Measurements from ENCODE around the gene PMPCA.

Gene PMPCA

GRCh38 chr9:136367296-136368145, 42.9 kb upstream of the PMPCA start:
- ChIA-PET POLR2A (interaction anchor here (1.6 kb wide), 1 partner anchor 7 kb away, joined by 5 read pairs; no protein-coding TSS in a partner anchor), CTCF (interaction anchor here (1.3 kb wide), 1 partner anchor 55 kb away, joined by 3 read pairs; no protein-coding TSS in a partner anchor)
- TF ChIP-seq, protein P1, sequence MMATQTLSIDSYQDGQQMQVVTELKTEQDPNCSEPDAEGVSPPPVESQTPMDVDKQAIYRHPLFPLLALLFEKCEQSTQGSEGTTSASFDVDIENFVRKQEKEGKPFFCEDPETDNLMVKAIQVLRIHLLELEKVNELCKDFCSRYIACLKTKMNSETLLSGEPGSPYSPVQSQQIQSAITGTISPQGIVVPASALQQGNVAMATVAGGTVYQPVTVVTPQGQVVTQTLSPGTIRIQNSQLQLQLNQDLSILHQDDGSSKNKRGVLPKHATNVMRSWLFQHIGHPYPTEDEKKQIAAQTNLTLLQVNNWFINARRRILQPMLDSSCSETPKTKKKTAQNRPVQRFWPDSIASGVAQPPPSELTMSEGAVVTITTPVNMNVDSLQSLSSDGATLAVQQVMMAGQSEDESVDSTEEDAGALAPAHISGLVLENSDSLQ (IDR thresholded peaks at IDR 0.05), result no peak
- TF ChIP-seq TARDBP (IDR thresholded peaks at IDR 0.05) (no peak), NFRKB (IDR thresholded peaks at IDR 0.05) (no peak), ARNT (IDR thresholded peaks at IDR 0.05) (no peak), BHLHE40 (IDR thresholded peaks at IDR 0.05; ENCODE audit: borderline replicate concordance) (no peak), FOXK2 (IDR thresholded peaks at IDR 0.05) (no peak), ELF4 (IDR thresholded peaks at IDR 0.05) (no peak), FOXA1 (IDR thresholded peaks at IDR 0.05) (no peak), SUZ12 (IDR thresholded peaks at IDR 0.05) (no peak), LEF1 (IDR thresholded peaks at IDR 0.05; ENCODE audit: borderline replicate concordance) (no peak)
- DNase-seq (ENCODE audit: extremely low spot score), result no peak

DNA sequence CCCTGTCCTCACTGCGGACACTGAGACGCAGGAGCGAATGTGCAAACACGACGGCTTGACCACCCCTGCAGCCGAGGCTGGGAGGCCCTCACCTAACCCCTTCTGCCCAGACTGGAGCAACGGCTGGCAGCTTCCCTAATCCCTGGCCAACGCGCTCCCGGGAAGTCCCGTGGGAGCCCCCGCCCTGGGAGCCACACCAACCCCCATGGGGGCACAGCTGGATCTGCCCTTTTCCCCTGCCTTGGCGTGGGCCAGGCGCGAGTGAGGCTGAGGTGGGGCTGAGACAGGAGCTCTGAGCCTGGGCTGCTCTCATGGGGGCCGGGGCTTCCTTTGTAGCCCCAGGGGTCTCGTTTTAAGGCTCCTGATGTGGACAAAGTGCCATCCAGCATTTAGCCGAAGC, 42.3 kb upstream of the PMPCA start:
- TF ChIP-seq NFRKB (IDR thresholded peaks at IDR 0.05) (no peak), FOXM1 (IDR thresholded peaks at IDR 0.05; ENCODE audit: borderline replicate concordance) (no peak), HDGF (IDR thresholded peaks at IDR 0.05; ENCODE audit: borderline replicate concordance) (no peak), SUZ12 (IDR thresholded peaks at IDR 0.05) (no peak), TARDBP (IDR thresholded peaks at IDR 0.05) (no peak), ZNF384 (IDR thresholded peaks at IDR 0.05) (no peak), L3MBTL2 (conservative IDR thresholded peaks at IDR 0.05) (no peak), SP1 (IDR thresholded peaks at IDR 0.05) (no peak), CTBP1 (IDR thresholded peaks at IDR 0.05; ENCODE audit: borderline replicate concordance) (no peak), LEF1 (IDR thresholded peaks at IDR 0.05; ENCODE audit: borderline replicate concordance) (no peak), FOXK2 (IDR thresholded peaks at IDR 0.05) (no peak), BHLHE40 (IDR thresholded peaks at IDR 0.05; ENCODE audit: borderline replicate concordance) (no peak), FOXA1 (IDR thresholded peaks at IDR 0.05) (no peak)
- TF ChIP-seq, protein P1 (IDR thresholded peaks at IDR 0.05), result no peak
- no peak for DNase-seq (ENCODE audit: extremely low spot score)
- ChIA-PET POLR2A (no interaction called here), CTCF (no interaction called here)

DNA sequence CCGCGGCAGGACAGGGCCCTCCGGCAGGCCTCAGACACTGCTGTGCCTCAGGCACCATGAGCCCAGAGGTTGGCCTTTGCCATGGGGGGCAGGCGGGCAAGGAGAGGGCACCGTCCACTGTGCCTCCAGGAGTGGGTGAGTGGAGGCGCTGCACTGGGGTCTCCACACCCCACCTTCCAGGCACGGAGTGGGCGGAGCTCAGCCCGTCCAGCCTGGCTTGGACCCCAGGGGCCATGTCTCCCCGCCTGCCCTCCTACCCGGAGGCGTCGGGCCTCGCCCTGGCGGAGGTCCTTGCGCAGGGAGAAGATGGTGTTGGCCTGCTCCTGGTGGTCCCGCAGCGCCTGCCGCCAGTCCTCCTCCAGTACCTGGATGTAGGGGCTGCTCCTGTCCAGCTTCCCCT, 40.4 kb upstream of the PMPCA start:
- no peak for DNase-seq (ENCODE audit: extremely low spot score)
- CTCF ChIA-PET, result no interaction called here
- POLR2A ChIA-PET, result no interaction called here
- TF ChIP-seq ZNF384 (IDR thresholded peaks at IDR 0.05) (no peak), FOXA1 (IDR thresholded peaks at IDR 0.05) (no peak), HDGF (IDR thresholded peaks at IDR 0.05; ENCODE audit: borderline replicate concordance) (no peak), NFRKB (IDR thresholded peaks at IDR 0.05) (no peak), ELF4 (IDR thresholded peaks at IDR 0.05) (no peak), L3MBTL2 (conservative IDR thresholded peaks at IDR 0.05) (no peak), TARDBP (IDR thresholded peaks at IDR 0.05) (no peak), SUZ12 (IDR thresholded peaks at IDR 0.05) (no peak), LEF1 (IDR thresholded peaks at IDR 0.05; ENCODE audit: borderline replicate concordance) (no peak)

GRCh38 chr9:136370687-136371532, 39.5 kb upstream of the PMPCA start:
- ChIA-PET POLR2A (no interaction called here), CTCF (no interaction called here)
- TF ChIP-seq L3MBTL2 (conservative IDR thresholded peaks at IDR 0.05) (no peak), FOXA1 (IDR thresholded peaks at IDR 0.05) (no peak), TARDBP (IDR thresholded peaks at IDR 0.05) (no peak), SP1 (IDR thresholded peaks at IDR 0.05) (no peak), ARNT (IDR thresholded peaks at IDR 0.05) (no peak), ZNF384 (IDR thresholded peaks at IDR 0.05) (no peak), FOXK2 (IDR thresholded peaks at IDR 0.05) (no peak), ELF4 (IDR thresholded peaks at IDR 0.05) (no peak), LEF1 (IDR thresholded peaks at IDR 0.05; ENCODE audit: borderline replicate concordance) (no peak), FOXM1 (IDR thresholded peaks at IDR 0.05; ENCODE audit: borderline replicate concordance) (no peak), BHLHE40 (IDR thresholded peaks at IDR 0.05; ENCODE audit: borderline replicate concordance) (no peak), NFRKB (IDR thresholded peaks at IDR 0.05) (no peak), CTBP1 (IDR thresholded peaks at IDR 0.05; ENCODE audit: borderline replicate concordance) (no peak), HDGF (IDR thresholded peaks at IDR 0.05; ENCODE audit: borderline replicate concordance) (no peak), SUZ12 (IDR thresholded peaks at IDR 0.05) (no peak)
- TF ChIP-seq, protein P1 (IDR thresholded peaks at IDR 0.05), result no peak
- DNase-seq (ENCODE audit: extremely low spot score), result no peak

DNA sequence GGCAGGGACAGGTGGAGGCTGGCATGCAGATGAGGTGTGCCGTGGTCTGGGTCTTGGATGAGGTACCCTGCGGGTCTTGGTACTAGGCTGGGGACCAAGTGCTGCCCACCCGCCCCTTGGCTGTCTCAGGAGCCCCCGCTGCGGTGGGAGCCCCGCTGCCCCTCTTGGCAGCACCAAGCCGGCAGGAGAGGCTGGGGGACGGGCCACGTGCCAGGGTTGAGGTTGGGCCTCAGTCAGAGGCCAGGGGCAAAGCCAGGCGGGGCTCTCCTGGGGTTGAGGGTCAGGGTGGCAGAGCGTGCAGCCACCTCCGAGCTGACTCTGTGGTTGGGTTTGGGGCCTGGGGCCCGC, 39.0 kb upstream of the PMPCA start:
- DNase-seq (ENCODE audit: extremely low spot score), result no peak
- ChIA-PET POLR2A (interaction anchor here (3.1 kb wide), 1 partner anchor 8 kb away, joined by 10 read pairs; the partner anchor contains the start of gene DNLZ), CTCF (interaction anchor here (1.6 kb wide), 1 partner anchor 8 kb away, joined by 4 read pairs; the partner anchor contains the start of gene DNLZ)
- TF ChIP-seq NFRKB (IDR thresholded peaks at IDR 0.05) (no peak), LEF1 (IDR thresholded peaks at IDR 0.05; ENCODE audit: borderline replicate concordance) (no peak), FOXM1 (IDR thresholded peaks at IDR 0.05; ENCODE audit: borderline replicate concordance) (no peak), SUZ12 (IDR thresholded peaks at IDR 0.05) (no peak), ELF4 (IDR thresholded peaks at IDR 0.05) (no peak), HDGF (IDR thresholded peaks at IDR 0.05; ENCODE audit: borderline replicate concordance) (no peak), CTBP1 (IDR thresholded peaks at IDR 0.05; ENCODE audit: borderline replicate concordance) (no peak), SP1 (IDR thresholded peaks at IDR 0.05) (no peak), ZNF384 (IDR thresholded peaks at IDR 0.05) (no peak), ARNT (IDR thresholded peaks at IDR 0.05) (no peak), L3MBTL2 (conservative IDR thresholded peaks at IDR 0.05) (no peak), FOXA1 (IDR thresholded peaks at IDR 0.05) (no peak), TARDBP (IDR thresholded peaks at IDR 0.05) (no peak), FOXK2 (IDR thresholded peaks at IDR 0.05) (no peak)
- TF ChIP-seq, protein P1 (IDR thresholded peaks at IDR 0.05), result no peak

Data from HEK293T (cell line).